ENCODE data around the gene LILRA2.

The LILRA2 gene

GRCh38 chr19:54551293-54551692 is 22.3 kb upstream of the LILRA2 start:
- H3K4me1 Mint-ChIP-seq: no peaks in the 10 kb centered on the region
- peaks cover 38% of the 10 kb centered on the region for H3K9me3 Mint-ChIP-seq
- H3K27me3 Mint-ChIP-seq (ENCODE audit: low read depth): peaks cover 1% of the 10 kb centered on the region
- no peak overlapping the region for H3K4me3 Mint-ChIP-seq
- H3K36me3 Mint-ChIP-seq (ENCODE audit: low read depth): peaks cover 8% of the 10 kb centered on the region
- TF ChIP-seq CTCF (IDR thresholded peaks at IDR 0.05; ENCODE audit: unreplicated experiment in 3 of 3): no peak
- H3K27ac Mint-ChIP-seq: no peak overlapping the region

- no peaks in the 10 kb centered on the region for H3K4me1 Mint-ChIP-seq
Measured at GRCh38 chr19:54551950-54552912, 21.4 kb upstream of the LILRA2 start.

GRCh38 chr19:54552913-54553310 is 20.7 kb upstream of the LILRA2 start:
- TF ChIP-seq CTCF (IDR thresholded peaks at IDR 0.05; ENCODE audit: unreplicated experiment in 3 of 3): no peak
- H3K36me3 Mint-ChIP-seq (ENCODE audit: low read depth): peaks cover 8% of the 10 kb centered on the region
- no peak overlapping the region for H3K27ac Mint-ChIP-seq
- H3K9me3 Mint-ChIP-seq: peaks cover 31% of the 10 kb centered on the region
- no peaks in the 10 kb centered on the region for H3K27me3 Mint-ChIP-seq (ENCODE audit: low read depth)
- no peaks in the 10 kb centered on the region for H3K4me1 Mint-ChIP-seq
- no peak overlapping the region for H3K4me3 Mint-ChIP-seq

More at GRCh38 chr19:54551950-54552912, 21.4 kb upstream of the LILRA2 start:
- Mint-ChIP-seq H3K27me3 (ENCODE audit: low read depth) (no peaks in the 10 kb centered on the region), H3K27ac (no peak overlapping the region), H3K4me3 (no peak overlapping the region), H3K9me3 (peaks cover 31% of the 10 kb centered on the region), H3K36me3 (ENCODE audit: low read depth) (peaks cover 8% of the 10 kb centered on the region)
- no peak for TF ChIP-seq CTCF (IDR thresholded peaks at IDR 0.05; ENCODE audit: unreplicated experiment in 3 of 3)

DNA sequence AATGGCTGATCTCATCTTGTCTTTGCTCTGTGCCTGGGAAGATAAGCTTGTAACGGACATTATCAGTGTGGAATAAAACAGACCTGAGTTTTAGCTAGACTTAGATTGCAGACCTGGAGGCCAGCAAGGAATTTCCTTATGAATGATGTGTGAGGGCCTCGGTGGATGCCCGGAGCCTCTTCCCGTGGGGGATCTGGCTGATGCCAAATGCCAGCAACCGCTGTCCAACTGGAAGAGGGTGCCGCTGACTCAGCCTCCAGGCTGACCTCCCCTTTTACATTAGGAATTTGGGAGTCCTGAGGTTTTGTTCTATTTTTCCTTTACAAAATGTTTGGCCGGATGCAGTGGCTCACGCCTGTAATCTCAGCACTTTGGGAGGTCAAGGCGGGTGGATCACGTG is 19.6 kb upstream of the LILRA2 start:
- H3K4me1 Mint-ChIP-seq: no peaks in the 10 kb centered on the region
- no peak overlapping the region for H3K27ac Mint-ChIP-seq
- H3K27me3 Mint-ChIP-seq (ENCODE audit: low read depth): no peaks in the 10 kb centered on the region
- peaks cover 33% of the 10 kb centered on the region for H3K9me3 Mint-ChIP-seq
- TF ChIP-seq CTCF (IDR thresholded peaks at IDR 0.05; ENCODE audit: unreplicated experiment in 3 of 3): no peak
- H3K4me3 Mint-ChIP-seq: no peak overlapping the region
- H3K36me3 Mint-ChIP-seq (ENCODE audit: low read depth): peaks cover 8% of the 10 kb centered on the region

GRCh38 chr19:54554896-54555295 is 18.7 kb upstream of the LILRA2 start:
- TF ChIP-seq CTCF (IDR thresholded peaks at IDR 0.05; ENCODE audit: unreplicated experiment in 3 of 3): no peak
- Mint-ChIP-seq H3K27me3 (ENCODE audit: low read depth) (no peaks in the 10 kb centered on the region), H3K27ac (no peak overlapping the region), H3K9me3 (peaks cover 29% of the 10 kb centered on the region), H3K4me3 (no peak overlapping the region), H3K4me1 (no peaks in the 10 kb centered on the region), H3K36me3 (ENCODE audit: low read depth) (peaks cover 8% of the 10 kb centered on the region)

DNA sequence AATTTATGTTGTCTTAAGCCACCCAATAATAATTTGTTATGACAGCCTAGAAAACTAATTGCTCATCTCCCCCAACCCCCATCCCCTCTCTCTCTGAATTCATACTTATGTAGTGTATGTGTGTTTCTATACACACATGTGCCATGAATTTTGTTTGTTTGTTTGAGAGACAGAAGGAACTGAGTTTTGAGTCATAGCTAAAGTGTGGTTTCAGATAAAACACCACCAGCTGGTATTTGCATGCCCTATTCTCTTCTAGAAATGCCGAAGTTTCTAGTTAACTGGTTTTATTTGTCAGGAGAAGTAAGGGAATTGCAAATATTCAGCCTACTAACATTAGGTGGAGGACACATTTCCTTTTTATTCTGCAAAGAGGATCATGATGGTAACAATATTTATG is 17.4 kb upstream of the LILRA2 start:
- Mint-ChIP-seq H3K27ac (no peak overlapping the region), H3K36me3 (ENCODE audit: low read depth) (peaks cover 5% of the 10 kb centered on the region)

More for the DNA sequence above, 17.4 kb upstream of the LILRA2 start:
- no peak overlapping the region for H3K4me3 Mint-ChIP-seq
- H3K4me1 Mint-ChIP-seq: no peaks in the 10 kb centered on the region
- H3K9me3 Mint-ChIP-seq: peaks cover 29% of the 10 kb centered on the region
- no peaks in the 10 kb centered on the region for H3K27me3 Mint-ChIP-seq (ENCODE audit: low read depth)
- no peak for TF ChIP-seq CTCF (IDR thresholded peaks at IDR 0.05; ENCODE audit: unreplicated experiment in 3 of 3)

All from nephron (organoid).